ENCODE measurements around the gene GRIK1.

Gene GRIK1

GRCh38 chr21:29953690-29954089 lies 13.9 kb upstream of the GRIK1 start:
- Histone ChIP-seq H3K79me2 (ENCODE audit: insufficient read depth, low read length) (no peaks in the 10 kb centered on the region), H3K9ac (ENCODE audit: low read depth, low read length) (no peak overlapping the region), H3K27me3 (ENCODE audit: insufficient read depth, low read length, poor library complexity) (no peaks in the 10 kb centered on the region), H3K4me2 (ENCODE audit: insufficient read depth, low read length) (no peak overlapping the region), H4K20me1 (ENCODE audit: insufficient read depth, low read length) (no peaks in the 10 kb centered on the region), H3K4me3 (ENCODE audit: low read depth in 1 of 2, low read length in 2 of 2) (no peak overlapping the region), H3K9me3 (ENCODE audit: insufficient read depth, low read length, severe bottlenecking) (no peaks in the 10 kb centered on the region), H3K27ac (ENCODE audit: low read length) (no peak overlapping the region), H3K4me1 (ENCODE audit: insufficient read depth, low read length) (no peaks in the 10 kb centered on the region), H2AFZ (ENCODE audit: low read depth, low read length) (no peak overlapping the region), H3K36me3 (ENCODE audit: insufficient read depth, low read length) (no peaks in the 10 kb centered on the region)
- ATAC-seq (ENCODE audit: insufficient read depth, low read depth): no peak
- no peak for TF ChIP-seq EZH2 (IDR thresholded peaks at IDR 0.05; ENCODE audit: borderline replicate concordance, low read depth, low read length, severe bottlenecking)
- TF ChIP-seq, protein P1, sequence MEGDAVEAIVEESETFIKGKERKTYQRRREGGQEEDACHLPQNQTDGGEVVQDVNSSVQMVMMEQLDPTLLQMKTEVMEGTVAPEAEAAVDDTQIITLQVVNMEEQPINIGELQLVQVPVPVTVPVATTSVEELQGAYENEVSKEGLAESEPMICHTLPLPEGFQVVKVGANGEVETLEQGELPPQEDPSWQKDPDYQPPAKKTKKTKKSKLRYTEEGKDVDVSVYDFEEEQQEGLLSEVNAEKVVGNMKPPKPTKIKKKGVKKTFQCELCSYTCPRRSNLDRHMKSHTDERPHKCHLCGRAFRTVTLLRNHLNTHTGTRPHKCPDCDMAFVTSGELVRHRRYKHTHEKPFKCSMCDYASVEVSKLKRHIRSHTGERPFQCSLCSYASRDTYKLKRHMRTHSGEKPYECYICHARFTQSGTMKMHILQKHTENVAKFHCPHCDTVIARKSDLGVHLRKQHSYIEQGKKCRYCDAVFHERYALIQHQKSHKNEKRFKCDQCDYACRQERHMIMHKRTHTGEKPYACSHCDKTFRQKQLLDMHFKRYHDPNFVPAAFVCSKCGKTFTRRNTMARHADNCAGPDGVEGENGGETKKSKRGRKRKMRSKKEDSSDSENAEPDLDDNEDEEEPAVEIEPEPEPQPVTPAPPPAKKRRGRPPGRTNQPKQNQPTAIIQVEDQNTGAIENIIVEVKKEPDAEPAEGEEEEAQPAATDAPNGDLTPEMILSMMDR (IDR thresholded peaks at IDR 0.05; ENCODE audit: borderline replicate concordance, extremely low read depth, low read length, poor library complexity, severe bottlenecking): no peak
- DNase-seq: no peak

DNA sequence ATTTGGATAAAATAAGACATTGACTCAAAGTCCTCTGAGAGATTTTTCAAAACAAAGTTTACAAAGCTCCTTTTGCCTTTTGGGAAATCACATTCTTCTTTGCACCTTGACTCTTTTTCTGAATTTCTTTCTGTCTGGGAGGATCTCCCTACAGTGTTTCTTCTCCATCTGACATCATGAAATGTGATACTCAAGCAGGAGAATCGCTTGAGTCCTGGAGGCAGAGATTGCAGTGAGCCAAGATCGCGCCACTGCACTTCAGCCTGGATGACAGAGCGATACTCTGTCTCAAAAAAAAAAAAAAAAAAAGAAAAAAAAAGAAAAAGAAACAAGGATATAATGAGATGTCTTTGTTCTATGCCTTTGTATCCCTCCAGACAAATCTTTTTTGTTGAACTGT lies 13.3 kb upstream of the GRIK1 start:
- H3K36me3 ChIP-seq (ENCODE audit: insufficient read depth, low read length): no peaks in the 10 kb centered on the region
- no peaks in the 10 kb centered on the region for H3K27me3 ChIP-seq (ENCODE audit: insufficient read depth, low read length, poor library complexity)
- H3K9ac ChIP-seq (ENCODE audit: low read depth, low read length): no peak overlapping the region
- H3K27ac ChIP-seq (ENCODE audit: low read length): no peak overlapping the region
- no peak overlapping the region for H3K4me3 ChIP-seq (ENCODE audit: low read depth in 1 of 2, low read length in 2 of 2)
- no peaks in the 10 kb centered on the region for H3K4me1 ChIP-seq (ENCODE audit: insufficient read depth, low read length)
- no peaks in the 10 kb centered on the region for H4K20me1 ChIP-seq (ENCODE audit: insufficient read depth, low read length)
- no peak overlapping the region for H2AFZ ChIP-seq (ENCODE audit: low read depth, low read length)
- no peaks in the 10 kb centered on the region for H3K9me3 ChIP-seq (ENCODE audit: insufficient read depth, low read length, severe bottlenecking)
- H3K4me2 ChIP-seq (ENCODE audit: insufficient read depth, low read length): no peak overlapping the region
- DNase-seq (no peak), ATAC-seq (ENCODE audit: insufficient read depth, low read depth) (no peak)
- H3K79me2 ChIP-seq (ENCODE audit: insufficient read depth, low read length): no peaks in the 10 kb centered on the region
- TF ChIP-seq, protein P1 (IDR thresholded peaks at IDR 0.05; ENCODE audit: borderline replicate concordance, extremely low read depth, low read length, poor library complexity, severe bottlenecking): no peak
- no peak for TF ChIP-seq EZH2 (IDR thresholded peaks at IDR 0.05; ENCODE audit: borderline replicate concordance, low read depth, low read length, severe bottlenecking)

GRCh38 chr21:29951911-29952310 lies 12.1 kb upstream of the GRIK1 start:
- Histone ChIP-seq H3K9me3 (ENCODE audit: insufficient read depth, low read length, severe bottlenecking) (no peaks in the 10 kb centered on the region), H3K4me1 (ENCODE audit: insufficient read depth, low read length) (no peaks in the 10 kb centered on the region), H3K27me3 (ENCODE audit: insufficient read depth, low read length, poor library complexity) (no peaks in the 10 kb centered on the region), H3K79me2 (ENCODE audit: insufficient read depth, low read length) (no peaks in the 10 kb centered on the region), H3K27ac (ENCODE audit: low read length) (no peak overlapping the region), H3K4me2 (ENCODE audit: insufficient read depth, low read length) (no peak overlapping the region), H2AFZ (ENCODE audit: low read depth, low read length) (no peak overlapping the region), H4K20me1 (ENCODE audit: insufficient read depth, low read length) (no peaks in the 10 kb centered on the region), H3K36me3 (ENCODE audit: insufficient read depth, low read length) (no peaks in the 10 kb centered on the region), H3K4me3 (ENCODE audit: low read depth in 1 of 2, low read length in 2 of 2) (no peak overlapping the region), H3K9ac (ENCODE audit: low read depth, low read length) (no peak overlapping the region)
- ATAC-seq (ENCODE audit: insufficient read depth, low read depth) (no peak), DNase-seq (no peak)
- TF ChIP-seq, protein P1 (IDR thresholded peaks at IDR 0.05; ENCODE audit: borderline replicate concordance, extremely low read depth, low read length, poor library complexity, severe bottlenecking): no peak
- no peak for TF ChIP-seq EZH2 (IDR thresholded peaks at IDR 0.05; ENCODE audit: borderline replicate concordance, low read depth, low read length, severe bottlenecking)

- Histone ChIP-seq H2AFZ (ENCODE audit: low read depth, low read length) (no peak overlapping the region), H4K20me1 (ENCODE audit: insufficient read depth, low read length) (no peaks in the 10 kb centered on the region), H3K4me3 (ENCODE audit: low read depth in 1 of 2, low read length in 2 of 2) (no peak overlapping the region), H3K27ac (ENCODE audit: low read length) (no peak overlapping the region), H3K4me1 (ENCODE audit: insufficient read depth, low read length) (no peaks in the 10 kb centered on the region), H3K27me3 (ENCODE audit: insufficient read depth, low read length, poor library complexity) (no peaks in the 10 kb centered on the region), H3K9ac (ENCODE audit: low read depth, low read length) (no peak overlapping the region), H3K4me2 (ENCODE audit: insufficient read depth, low read length) (no peak overlapping the region), H3K36me3 (ENCODE audit: insufficient read depth, low read length) (no peaks in the 10 kb centered on the region), H3K79me2 (ENCODE audit: insufficient read depth, low read length) (no peaks in the 10 kb centered on the region), H3K9me3 (ENCODE audit: insufficient read depth, low read length, severe bottlenecking) (no peaks in the 10 kb centered on the region)
- TF ChIP-seq EZH2 (IDR thresholded peaks at IDR 0.05; ENCODE audit: borderline replicate concordance, low read depth, low read length, severe bottlenecking): no peak
- TF ChIP-seq, protein P1 (IDR thresholded peaks at IDR 0.05; ENCODE audit: borderline replicate concordance, extremely low read depth, low read length, poor library complexity, severe bottlenecking): no peak
- DNase-seq (no peak), ATAC-seq (ENCODE audit: insufficient read depth, low read depth) (no peak)
These were observed 10.2 kb upstream of the GRIK1 start for GRCh38 chr21:29949991-29950390.
